HG03095 (cell line): ENCODE data around the gene CLEC16A.

Experiments used
- ATAC-seq: cut with Tn5 transposase; IDR thresholded peaks from one replicate; pipeline ENCODE4 v1.9.1; 2021; ENCODE audit warnings: moderate library complexity; ENCODE audit not compliant: unreplicated experiment

Gene CLEC16A

GRCh38 chr16:11225677-11226549 is 281.5 kb downstream of the CLEC16A start:
- no peak for ATAC-seq

DNA sequence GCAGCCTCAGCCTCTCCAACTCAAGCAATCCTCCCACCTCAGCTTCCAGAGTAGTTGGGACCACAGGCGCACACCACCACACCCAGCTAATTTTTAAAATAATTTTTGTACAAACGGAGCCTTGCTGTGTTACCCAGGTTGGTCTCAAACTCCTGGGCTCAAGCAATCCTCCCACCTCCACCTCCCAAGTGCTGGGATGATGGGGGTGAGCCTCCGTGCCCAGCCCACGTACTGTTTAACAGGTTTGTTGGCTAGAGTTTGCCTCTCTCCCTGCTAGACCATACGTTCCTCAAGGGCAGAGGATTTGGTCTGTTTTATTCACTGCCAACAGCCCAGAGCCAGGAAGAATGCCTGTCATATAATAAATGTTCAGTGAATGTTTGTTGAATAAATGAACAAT is 285.1 kb downstream of the CLEC16A start:
- no peak for ATAC-seq

DNA sequence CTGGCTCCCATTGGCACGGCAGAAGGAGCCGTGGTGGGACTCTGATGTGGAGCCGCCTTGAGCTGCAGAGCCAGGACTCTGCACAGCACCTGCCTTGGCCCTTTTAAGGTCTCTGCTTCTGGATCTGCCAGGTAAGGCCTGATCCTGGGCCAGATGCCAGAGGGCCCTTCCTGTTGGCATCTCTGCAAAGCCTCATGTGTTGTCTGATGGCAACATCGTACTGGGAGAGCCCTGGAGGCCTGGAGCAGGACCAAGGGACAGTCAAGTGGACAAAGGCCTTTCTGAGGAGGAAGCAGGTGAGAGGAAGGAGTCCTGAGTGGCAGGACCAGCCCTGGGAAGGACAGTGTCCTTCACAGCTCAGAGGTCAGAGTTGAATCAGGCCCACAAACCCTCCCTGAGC is 285.5 kb downstream of the CLEC16A start:
- ATAC-seq, result no peak

DNA sequence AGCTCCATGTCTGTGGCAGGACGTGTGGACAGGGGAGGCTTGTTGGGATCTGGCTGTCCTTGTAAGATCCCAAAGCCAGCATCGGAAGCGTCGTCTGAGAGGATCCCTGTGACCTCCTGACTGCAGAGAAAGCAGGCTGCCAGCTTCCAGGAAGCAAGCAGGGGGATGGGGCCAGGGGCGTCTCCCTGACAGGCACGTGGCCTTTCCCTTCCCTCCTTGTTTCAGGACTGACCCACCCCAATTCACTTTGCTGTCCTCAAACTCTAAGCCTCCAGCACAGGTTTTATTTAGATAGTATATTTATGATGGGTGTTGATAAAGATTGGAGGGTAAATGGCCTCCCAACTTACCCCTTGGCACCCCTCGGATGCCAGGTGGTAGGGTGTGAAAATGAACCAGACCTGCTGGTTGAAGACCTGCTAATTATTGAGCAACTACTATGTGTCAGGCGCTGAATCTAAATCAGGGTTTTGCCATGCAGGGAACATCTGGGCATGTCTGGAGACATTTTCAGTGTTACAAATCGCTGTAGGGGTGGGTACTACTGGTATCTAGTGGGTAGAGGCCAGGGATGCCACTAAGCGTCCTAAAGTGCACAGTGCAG is 287.1 kb downstream of the CLEC16A start:
- ATAC-seq, result no peak
